GM12874 (cell line): Measurements from ENCODE around the gene MLLT1.

Experiments
- TF ChIP-seq, protein P1 (sequence below): IDR thresholded peaks from 2 replicates; pipeline ENCODE4 v1.5.1; 2011; ENCODE audit warnings: low read depth, mild to moderate bottlenecking, control low read depth, low read length, moderate library complexity; ENCODE audit not compliant: insufficient read depth

The MLLT1 gene

GRCh38 chr19:6222884-6223283, 56.9 kb downstream of the MLLT1 start:
- TF ChIP-seq, protein P1, sequence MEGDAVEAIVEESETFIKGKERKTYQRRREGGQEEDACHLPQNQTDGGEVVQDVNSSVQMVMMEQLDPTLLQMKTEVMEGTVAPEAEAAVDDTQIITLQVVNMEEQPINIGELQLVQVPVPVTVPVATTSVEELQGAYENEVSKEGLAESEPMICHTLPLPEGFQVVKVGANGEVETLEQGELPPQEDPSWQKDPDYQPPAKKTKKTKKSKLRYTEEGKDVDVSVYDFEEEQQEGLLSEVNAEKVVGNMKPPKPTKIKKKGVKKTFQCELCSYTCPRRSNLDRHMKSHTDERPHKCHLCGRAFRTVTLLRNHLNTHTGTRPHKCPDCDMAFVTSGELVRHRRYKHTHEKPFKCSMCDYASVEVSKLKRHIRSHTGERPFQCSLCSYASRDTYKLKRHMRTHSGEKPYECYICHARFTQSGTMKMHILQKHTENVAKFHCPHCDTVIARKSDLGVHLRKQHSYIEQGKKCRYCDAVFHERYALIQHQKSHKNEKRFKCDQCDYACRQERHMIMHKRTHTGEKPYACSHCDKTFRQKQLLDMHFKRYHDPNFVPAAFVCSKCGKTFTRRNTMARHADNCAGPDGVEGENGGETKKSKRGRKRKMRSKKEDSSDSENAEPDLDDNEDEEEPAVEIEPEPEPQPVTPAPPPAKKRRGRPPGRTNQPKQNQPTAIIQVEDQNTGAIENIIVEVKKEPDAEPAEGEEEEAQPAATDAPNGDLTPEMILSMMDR, result no peak

GRCh38 chr19:6221878-6222746, 57.7 kb downstream of the MLLT1 start:
- TF ChIP-seq, protein P1, result no peak

GRCh38 chr19:6221220-6221877, 58.4 kb downstream of the MLLT1 start:
- TF ChIP-seq, protein P1, result no peak

- TF ChIP-seq, protein P1, result no peak
Measured at GRCh38 chr19:6220385-6221191, 59.2 kb downstream of the MLLT1 start.

GRCh38 chr19:6219586-6220290, 60.0 kb downstream of the MLLT1 start:
- TF ChIP-seq, protein P1, result no peak

- TF ChIP-seq, protein P1, result no peak
Measured at GRCh38 chr19:6219147-6219525, 60.6 kb downstream of the MLLT1 start.
